Measurements from ENCODE around the gene HEG1. TPM values are rescaled to one million over a fixed set of nuclear protein-coding genes. Genes with fewer than 3 reads are reported as not detected.
A peak's percentile ranks its signal among the peaks of the same experiment; 100 is the strongest.

The HEG1 gene, protein sequence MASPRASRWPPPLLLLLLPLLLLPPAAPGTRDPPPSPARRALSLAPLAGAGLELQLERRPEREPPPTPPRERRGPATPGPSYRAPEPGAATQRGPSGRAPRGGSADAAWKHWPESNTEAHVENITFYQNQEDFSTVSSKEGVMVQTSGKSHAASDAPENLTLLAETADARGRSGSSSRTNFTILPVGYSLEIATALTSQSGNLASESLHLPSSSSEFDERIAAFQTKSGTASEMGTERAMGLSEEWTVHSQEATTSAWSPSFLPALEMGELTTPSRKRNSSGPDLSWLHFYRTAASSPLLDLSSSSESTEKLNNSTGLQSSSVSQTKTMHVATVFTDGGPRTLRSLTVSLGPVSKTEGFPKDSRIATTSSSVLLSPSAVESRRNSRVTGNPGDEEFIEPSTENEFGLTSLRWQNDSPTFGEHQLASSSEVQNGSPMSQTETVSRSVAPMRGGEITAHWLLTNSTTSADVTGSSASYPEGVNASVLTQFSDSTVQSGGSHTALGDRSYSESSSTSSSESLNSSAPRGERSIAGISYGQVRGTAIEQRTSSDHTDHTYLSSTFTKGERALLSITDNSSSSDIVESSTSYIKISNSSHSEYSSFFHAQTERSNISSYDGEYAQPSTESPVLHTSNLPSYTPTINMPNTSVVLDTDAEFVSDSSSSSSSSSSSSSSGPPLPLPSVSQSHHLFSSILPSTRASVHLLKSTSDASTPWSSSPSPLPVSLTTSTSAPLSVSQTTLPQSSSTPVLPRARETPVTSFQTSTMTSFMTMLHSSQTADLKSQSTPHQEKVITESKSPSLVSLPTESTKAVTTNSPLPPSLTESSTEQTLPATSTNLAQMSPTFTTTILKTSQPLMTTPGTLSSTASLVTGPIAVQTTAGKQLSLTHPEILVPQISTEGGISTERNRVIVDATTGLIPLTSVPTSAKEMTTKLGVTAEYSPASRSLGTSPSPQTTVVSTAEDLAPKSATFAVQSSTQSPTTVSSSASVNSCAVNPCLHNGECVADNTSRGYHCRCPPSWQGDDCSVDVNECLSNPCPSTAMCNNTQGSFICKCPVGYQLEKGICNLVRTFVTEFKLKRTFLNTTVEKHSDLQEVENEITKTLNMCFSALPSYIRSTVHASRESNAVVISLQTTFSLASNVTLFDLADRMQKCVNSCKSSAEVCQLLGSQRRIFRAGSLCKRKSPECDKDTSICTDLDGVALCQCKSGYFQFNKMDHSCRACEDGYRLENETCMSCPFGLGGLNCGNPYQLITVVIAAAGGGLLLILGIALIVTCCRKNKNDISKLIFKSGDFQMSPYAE (N-terminal part only)
- 10 to 100 TPM; 13.6 to 22.7 (median 16.8) TPM for total RNA-seq

DNA sequence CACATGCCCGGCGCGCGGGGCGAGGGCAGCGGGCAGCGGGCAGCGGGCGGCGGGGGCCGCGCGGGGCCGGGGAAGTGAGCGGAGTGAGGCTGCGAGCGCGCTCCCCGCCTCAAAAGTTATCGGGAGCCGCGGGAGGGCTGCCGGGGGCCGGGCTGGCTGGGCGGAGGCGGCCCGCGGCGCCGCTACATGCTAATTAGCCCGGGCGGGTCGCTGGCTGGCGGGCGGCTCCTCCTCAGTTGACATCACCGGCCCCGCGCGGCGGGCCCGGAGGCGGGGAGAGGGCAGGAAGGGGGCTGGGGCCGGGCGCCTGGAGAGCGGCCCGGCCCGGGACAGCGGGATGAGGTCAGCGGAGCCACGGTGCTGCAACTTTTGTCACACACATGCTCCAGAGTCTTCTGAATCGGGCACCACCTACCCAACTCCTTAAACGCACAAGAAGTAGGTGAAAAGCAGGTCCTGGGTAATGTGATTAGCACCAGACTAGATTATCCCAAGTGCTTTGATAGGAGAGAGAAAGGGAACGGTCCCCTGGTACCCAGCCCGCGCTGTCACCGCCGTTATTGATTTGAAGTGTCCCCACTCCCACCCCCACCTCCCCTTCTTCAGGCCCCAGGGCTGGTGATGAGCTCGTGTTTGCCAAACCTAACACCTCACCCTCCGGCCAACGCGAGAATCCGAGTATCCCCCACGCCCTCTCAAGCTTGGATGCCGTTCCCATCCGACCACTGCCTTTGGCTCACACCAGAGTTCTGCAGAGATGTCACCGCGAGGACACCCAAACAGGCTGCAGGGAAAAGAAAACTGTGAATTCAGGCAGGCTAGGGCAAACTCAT, at the start of gene HEG1:
TSS of gene HEG1 (minus strand) at position 85 of the 833 bp plus-strand sequence. CDS start 107 bp downstream, outside the sequence.
- peak within 1 kb of the TSS; percentile 45 for H3K4me3 ChIP-seq (ENCODE audit: low read depth, poor library complexity, severe bottlenecking)
- DNase-seq (ENCODE audit: low spot score in 2 of 2): peak; percentile 79 to 97
- WGBS, 2 donors: 1 to 3% methylated on average over 39 to 49 of the region's 67 CpGs
- intact Hi-C loops (cut with DNase I; ENCODE audit: low total_unique reads): no loop called here
- TF ChIP-seq, protein P1, sequence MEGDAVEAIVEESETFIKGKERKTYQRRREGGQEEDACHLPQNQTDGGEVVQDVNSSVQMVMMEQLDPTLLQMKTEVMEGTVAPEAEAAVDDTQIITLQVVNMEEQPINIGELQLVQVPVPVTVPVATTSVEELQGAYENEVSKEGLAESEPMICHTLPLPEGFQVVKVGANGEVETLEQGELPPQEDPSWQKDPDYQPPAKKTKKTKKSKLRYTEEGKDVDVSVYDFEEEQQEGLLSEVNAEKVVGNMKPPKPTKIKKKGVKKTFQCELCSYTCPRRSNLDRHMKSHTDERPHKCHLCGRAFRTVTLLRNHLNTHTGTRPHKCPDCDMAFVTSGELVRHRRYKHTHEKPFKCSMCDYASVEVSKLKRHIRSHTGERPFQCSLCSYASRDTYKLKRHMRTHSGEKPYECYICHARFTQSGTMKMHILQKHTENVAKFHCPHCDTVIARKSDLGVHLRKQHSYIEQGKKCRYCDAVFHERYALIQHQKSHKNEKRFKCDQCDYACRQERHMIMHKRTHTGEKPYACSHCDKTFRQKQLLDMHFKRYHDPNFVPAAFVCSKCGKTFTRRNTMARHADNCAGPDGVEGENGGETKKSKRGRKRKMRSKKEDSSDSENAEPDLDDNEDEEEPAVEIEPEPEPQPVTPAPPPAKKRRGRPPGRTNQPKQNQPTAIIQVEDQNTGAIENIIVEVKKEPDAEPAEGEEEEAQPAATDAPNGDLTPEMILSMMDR (IDR thresholded peaks at IDR 0.05): no peak
- no peak for TF ChIP-seq POLR2A (IDR thresholded peaks at IDR 0.05)

DNA sequence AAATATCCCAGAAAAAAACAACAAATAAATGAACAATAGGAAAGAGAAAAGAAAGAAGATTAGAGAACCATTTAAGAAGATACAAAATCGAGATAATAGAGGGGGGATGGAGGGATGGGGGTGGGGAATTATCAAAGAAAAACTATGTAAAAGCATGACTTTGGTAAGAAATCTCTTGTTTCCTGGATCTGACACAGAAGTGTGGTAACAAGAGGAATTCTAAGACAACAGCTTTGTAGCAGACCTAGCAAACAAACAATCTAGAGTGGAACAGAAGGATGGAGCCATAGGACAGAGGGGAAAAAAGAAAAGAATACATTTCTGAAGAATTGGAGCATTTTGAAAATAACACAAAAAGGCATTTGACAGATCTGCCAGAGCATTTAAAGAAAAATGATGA, 49.3 kb upstream of the HEG1 start:
- H3K4me3 ChIP-seq (ENCODE audit: low read depth, poor library complexity, severe bottlenecking): no peak overlapping the region
- intact Hi-C loops (cut with DNase I; ENCODE audit: low total_unique reads): no loop called here
- no peak for DNase-seq (ENCODE audit: low spot score in 2 of 2)
- TF ChIP-seq, protein P1 (IDR thresholded peaks at IDR 0.05): no peak
- TF ChIP-seq POLR2A (IDR thresholded peaks at IDR 0.05): no peak
- WGBS, 2 donors: 76 to 83% methylated on average over 1 of the region's 1 CpG

DNA sequence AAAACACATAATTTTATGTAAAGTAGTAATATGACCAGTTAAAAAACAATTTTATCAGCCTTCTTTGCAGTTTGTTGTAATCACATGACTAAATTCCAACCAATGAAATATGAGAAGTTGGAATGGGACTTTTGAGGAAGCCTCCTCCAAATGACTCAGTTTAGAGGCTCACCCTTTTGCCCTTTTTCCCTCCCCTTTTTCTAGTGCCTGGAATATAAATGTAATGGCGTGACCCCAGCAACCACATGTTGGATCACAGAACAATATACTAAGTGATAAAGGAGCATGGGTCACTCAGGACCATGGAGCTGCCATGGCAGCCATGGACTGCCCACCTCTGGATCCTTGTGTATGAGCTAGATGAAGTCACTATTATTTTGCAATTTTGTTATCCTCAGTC, 48.8 kb upstream of the HEG1 start:
- no peak for DNase-seq (ENCODE audit: low spot score in 2 of 2)
- TF ChIP-seq, protein P1 (IDR thresholded peaks at IDR 0.05): no peak
- no peak for TF ChIP-seq POLR2A (IDR thresholded peaks at IDR 0.05)
- H3K4me3 ChIP-seq (ENCODE audit: low read depth, poor library complexity, severe bottlenecking): no peak overlapping the region
- intact Hi-C loops (cut with DNase I; ENCODE audit: low total_unique reads): no loop called here
- 84 to 94% methylated on average over 1 of the region's 1 CpG for WGBS, 2 donors

DNA sequence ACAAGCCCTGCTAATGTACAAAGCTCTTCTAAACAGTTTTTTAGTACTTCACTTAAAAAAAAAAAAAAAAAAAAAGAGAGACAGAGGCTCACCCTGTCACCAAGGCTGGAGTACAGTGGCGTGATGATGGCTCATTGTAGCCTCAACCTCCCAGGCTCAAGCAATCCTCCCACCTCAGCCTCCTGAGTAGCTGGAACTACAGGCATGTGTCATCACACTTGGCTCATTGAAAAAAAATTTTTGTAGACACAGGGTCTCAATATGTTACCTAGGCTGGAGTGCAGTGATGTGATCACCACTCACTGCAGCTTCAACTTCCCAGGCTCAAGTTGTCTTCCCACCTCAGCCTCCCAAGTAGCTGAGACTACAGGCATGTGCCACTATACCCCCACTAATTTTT, 47.6 kb upstream of the HEG1 start:
- WGBS, 2 donors: 94 to 95% methylated on average over 1 of the region's 1 CpG
- DNase-seq (ENCODE audit: low spot score in 2 of 2): no peak
- no peak overlapping the region for H3K4me3 ChIP-seq (ENCODE audit: low read depth, poor library complexity, severe bottlenecking)
- intact Hi-C loops (cut with DNase I; ENCODE audit: low total_unique reads): no loop called here
- no peak for TF ChIP-seq POLR2A (IDR thresholded peaks at IDR 0.05)
- TF ChIP-seq, protein P1 (IDR thresholded peaks at IDR 0.05): no peak

DNA sequence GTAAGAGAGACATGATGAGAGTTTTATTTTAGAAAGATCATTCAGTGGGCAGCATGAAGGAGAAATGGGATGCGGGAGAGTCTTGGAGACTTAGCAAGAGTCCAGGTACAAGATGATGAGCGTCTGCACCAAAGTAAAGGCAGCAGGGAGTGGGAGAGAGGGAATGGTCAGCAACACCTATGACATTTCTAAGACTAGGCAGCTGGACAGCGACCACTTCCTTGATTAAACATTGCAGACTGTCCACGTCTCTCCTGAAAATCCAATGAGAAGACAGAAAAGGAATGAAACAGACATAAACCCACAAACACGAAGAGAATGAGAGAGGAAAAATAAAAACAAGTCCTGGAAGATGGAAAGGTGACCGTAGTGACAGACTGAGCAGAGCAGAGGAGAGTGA, 46.7 kb upstream of the HEG1 start:
- intact Hi-C loops (cut with DNase I; ENCODE audit: low total_unique reads): no loop called here
- no peak overlapping the region for H3K4me3 ChIP-seq (ENCODE audit: low read depth, poor library complexity, severe bottlenecking)
- WGBS, 2 donors: 83 to 87% methylated on average over 6 of the region's 6 CpGs
- no peak for TF ChIP-seq POLR2A (IDR thresholded peaks at IDR 0.05)
- TF ChIP-seq, protein P1 (IDR thresholded peaks at IDR 0.05): no peak
- DNase-seq (ENCODE audit: low spot score in 2 of 2): no peak

Measured in lower leg skin (tissue), 4 donors.